Duodenal mucosa (tissue), 2 donors: ENCODE data around the gene PAEP.

ENCODE experiments used
- H3K27ac ChIP-seq: one replicate; pipeline ENCODE4 v1.7.0; 2013; ENCODE audit warnings: low read depth, low read length
- H3K27me3 ChIP-seq, 2 donors: one replicate each; pipeline ENCODE4 v1.7.0; 2013; ENCODE audit warnings: low read length in 2 of 2, control low read depth in 1 of 2; ENCODE audit not compliant: insufficient read depth in 2 of 2, control insufficient read depth in 1 of 2
- H3K36me3 ChIP-seq, 2 donors: one replicate each; pipeline ENCODE4 v1.7.0; 2013; ENCODE audit warnings: low read length in 2 of 2, control low read depth in 1 of 2; ENCODE audit not compliant: insufficient read depth in 2 of 2, control insufficient read depth in 1 of 2
- H3K4me1 ChIP-seq, 2 donors: one replicate each; pipeline ENCODE4 v1.7.0; 2013; ENCODE audit warnings: low read length in 2 of 2, control low read depth in 1 of 2; ENCODE audit not compliant: insufficient read depth in 2 of 2, control insufficient read depth in 1 of 2
- H3K4me3 ChIP-seq, 2 donors: one replicate each; pipeline ENCODE4 v1.7.0; 2013; ENCODE audit warnings: low read length in 2 of 2, low read depth in 1 of 2
- H3K9ac ChIP-seq, 2 donors: one replicate each; pipeline ENCODE4 v1.7.0; 2013; ENCODE audit warnings: low read length in 2 of 2, low read depth in 1 of 2
- H3K9me3 ChIP-seq, 2 donors: one replicate each; pipeline ENCODE4 v1.7.0; 2013; ENCODE audit warnings: low read length in 2 of 2, control low read depth in 1 of 2; ENCODE audit not compliant: control insufficient read depth in 1 of 2

The PAEP gene

DNA sequence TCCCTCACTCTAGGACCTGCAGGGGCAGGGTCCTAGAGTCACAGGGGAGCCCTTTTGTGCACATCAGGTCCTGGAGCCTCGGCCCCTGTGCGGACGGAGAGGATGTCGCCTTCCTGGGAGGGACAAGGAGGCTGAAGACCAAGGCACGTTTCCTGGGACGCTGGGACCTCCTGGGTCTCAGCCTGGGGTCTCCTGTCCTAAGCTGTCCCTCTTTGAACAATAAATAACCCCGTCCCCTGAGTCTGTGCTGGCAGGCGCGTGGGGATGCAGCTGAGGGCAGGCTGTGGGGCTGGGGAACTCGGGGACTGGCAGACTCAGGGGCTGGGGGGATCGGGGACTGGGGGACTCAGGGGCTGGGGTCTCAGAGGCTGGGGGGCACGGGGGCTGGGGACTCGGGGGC lies 31.1 kb downstream of the PAEP start:
- H3K4me3 ChIP-seq, result no peak overlapping the region
- no peaks in the 10 kb centered on the region for H3K9me3 ChIP-seq
- H3K36me3 ChIP-seq, result no peaks in the 10 kb centered on the region
- H3K27me3 ChIP-seq, result no peaks in the 10 kb centered on the region
- no peak overlapping the region for H3K27ac ChIP-seq
- H3K9ac ChIP-seq, result no peak overlapping the region
- no peaks in the 10 kb centered on the region for H3K4me1 ChIP-seq

DNA sequence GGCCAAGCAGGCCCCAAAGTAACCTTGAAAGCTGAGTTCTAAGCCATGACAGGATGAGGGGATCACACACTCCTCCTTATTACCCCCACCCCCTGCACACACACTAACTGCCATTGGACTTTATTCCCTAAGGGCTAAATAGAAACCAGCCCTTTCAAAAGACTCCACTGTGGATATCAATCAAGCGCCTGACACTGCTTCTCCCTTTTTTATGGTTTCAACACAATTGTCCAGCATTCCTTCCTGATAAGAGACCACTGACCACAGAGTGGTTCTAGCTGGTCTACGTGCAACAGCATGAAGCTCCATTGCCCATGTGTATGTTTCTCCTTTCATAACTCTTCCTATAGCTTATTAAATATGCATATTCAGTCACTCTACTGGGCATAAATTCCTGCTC lies 34.7 kb downstream of the PAEP start:
- no peak overlapping the region for H3K9ac ChIP-seq
- H3K4me3 ChIP-seq, result no peak overlapping the region
- no peaks in the 10 kb centered on the region for H3K27me3 ChIP-seq
- H3K9me3 ChIP-seq, result no peaks in the 10 kb centered on the region
- H3K4me1 ChIP-seq, result no peaks in the 10 kb centered on the region
- H3K27ac ChIP-seq, result no peak overlapping the region
- no peaks in the 10 kb centered on the region for H3K36me3 ChIP-seq

DNA sequence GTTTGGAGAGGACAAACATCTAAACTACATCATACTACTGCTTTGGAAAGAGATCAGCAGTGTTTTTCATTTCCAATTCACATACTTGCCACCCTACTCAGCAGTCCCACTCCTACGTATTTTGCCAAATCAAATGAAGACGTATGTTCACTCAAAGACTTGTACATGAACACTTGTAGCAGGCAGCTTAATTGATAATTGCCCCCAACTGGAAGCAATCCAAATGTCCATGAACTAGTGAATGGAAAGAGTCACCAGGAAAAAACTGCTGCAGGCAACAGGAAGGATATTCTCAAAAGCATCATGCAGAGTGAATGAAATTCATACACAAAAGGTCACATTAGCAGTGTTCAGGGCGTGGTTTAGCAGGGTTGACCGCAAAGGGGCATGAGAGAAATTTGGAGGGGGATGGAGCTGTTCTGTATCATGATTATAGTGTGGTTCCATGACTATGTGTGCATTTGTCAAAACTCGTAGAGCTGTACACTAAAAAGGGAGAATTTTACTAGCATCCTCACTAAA lies 38.8 kb downstream of the PAEP start:
- no peaks in the 10 kb centered on the region for H3K36me3 ChIP-seq
- no peaks in the 10 kb centered on the region for H3K9me3 ChIP-seq
- H3K27me3 ChIP-seq, result no peaks in the 10 kb centered on the region
- H3K9ac ChIP-seq, result no peak overlapping the region
- no peak overlapping the region for H3K4me3 ChIP-seq
- no peak overlapping the region for H3K27ac ChIP-seq
- no peaks in the 10 kb centered on the region for H3K4me1 ChIP-seq

DNA sequence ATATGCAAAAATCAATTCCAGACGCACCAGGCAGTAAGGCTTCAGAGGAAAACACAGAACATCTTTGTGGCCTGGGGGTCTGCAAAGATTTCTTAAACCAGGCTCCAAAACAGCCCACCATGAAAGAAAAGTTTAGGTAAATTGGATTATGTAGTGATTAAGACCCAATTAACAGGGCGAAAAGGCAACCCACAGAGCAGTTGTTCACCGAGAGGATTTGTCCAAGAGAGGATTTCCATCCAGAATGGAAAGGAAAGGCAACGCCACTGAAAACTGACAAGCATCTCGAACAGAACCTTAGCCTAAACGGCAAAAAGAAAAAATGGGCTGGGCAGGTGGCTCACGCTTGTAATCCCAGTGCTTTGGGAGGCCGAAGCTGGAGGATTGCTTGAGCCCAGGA lies 40.4 kb downstream of the PAEP start:
- Histone ChIP-seq H3K9me3 (no peaks in the 10 kb centered on the region), H3K4me3 (no peak overlapping the region), H3K9ac (no peak overlapping the region), H3K36me3 (no peaks in the 10 kb centered on the region), H3K27me3 (no peaks in the 10 kb centered on the region), H3K27ac (no peak overlapping the region), H3K4me1 (no peaks in the 10 kb centered on the region)

DNA sequence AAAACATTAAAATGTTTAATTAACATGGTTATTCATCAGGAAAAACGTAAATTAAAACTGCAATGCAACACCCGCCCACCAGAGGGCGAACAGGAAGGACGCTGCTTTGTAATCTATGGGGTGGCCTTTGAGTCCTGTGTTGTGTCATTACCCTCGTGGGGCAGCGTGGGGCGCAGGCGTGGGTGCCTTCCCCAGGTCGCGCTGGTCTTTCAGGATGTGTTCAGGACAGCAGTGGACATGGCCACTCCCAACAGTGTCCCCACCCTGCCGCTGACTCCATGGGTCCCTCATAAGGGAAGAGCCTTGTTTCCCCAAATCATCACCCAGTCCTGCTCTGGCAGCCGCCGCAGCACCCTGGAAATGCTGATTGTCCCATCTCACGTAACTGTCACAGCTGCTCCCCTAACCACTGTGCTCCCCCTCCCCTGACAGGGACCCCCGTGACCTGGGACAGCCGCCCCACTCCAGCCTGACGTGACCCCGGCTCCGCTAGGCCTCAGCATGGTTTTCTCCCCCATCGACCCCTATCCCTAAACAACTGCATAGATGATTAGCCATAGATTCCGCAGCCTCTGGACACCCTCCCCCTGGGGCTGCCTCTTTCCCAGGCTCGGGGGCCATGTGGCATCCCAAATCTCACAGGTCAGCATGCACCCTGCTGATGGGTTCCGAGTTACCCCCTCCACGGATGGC lies 41.4 kb downstream of the PAEP start:
- Histone ChIP-seq H3K9me3 (no peaks in the 10 kb centered on the region), H3K27ac (no peak overlapping the region), H3K9ac (no peak overlapping the region)

DNA sequence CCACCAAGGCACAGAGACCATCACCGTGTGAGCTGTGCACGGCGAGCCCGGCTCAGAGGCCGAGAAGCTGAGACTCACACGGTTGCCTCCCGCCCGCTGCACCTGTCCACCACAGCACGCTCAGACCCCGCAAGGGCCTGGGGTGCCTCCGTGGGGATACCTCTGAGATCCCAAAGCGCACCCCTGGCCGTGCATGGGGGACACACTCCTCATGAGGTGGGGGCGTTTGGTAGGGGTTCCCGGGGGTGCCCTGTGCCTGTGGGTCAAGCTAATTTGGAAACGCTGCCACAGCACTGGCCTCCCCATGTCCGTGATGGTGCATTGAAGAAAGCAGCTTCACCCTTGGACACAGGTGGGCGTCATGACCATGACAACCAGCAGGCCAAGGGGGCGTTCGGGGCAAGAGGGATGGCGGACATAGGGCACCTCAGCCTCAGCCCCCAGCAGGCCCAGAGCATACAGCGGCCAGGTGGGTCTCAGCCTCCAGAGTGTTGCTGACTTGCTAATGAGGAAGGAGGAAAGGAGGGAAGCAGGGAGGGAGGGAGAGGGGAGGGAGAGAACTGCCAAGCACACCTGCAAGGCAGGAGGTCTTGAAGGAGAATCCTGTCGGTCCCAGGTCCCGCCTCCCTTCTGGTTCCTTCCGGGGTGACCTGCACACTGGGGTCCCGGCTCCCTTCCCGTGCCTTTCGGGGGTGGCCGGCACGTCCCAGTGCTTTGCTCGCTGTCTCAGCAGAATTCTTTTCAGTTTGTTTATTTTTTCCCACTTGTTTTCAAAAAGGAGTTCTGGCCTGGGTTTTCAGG lies 43.1 kb downstream of the PAEP start:
- Histone ChIP-seq H3K9ac (no peak overlapping the region), H3K9me3 (no peaks in the 10 kb centered on the region), H3K4me1 (no peaks in the 10 kb centered on the region), H3K27me3 (no peaks in the 10 kb centered on the region), H3K36me3 (no peaks in the 10 kb centered on the region), H3K27ac (no peak overlapping the region), H3K4me3 (no peak overlapping the region)

More for the DNA sequence above, 41.4 kb downstream of the PAEP start:
- Histone ChIP-seq H3K36me3 (no peaks in the 10 kb centered on the region), H3K4me3 (no peak overlapping the region), H3K27me3 (no peaks in the 10 kb centered on the region), H3K4me1 (no peaks in the 10 kb centered on the region)

DNA sequence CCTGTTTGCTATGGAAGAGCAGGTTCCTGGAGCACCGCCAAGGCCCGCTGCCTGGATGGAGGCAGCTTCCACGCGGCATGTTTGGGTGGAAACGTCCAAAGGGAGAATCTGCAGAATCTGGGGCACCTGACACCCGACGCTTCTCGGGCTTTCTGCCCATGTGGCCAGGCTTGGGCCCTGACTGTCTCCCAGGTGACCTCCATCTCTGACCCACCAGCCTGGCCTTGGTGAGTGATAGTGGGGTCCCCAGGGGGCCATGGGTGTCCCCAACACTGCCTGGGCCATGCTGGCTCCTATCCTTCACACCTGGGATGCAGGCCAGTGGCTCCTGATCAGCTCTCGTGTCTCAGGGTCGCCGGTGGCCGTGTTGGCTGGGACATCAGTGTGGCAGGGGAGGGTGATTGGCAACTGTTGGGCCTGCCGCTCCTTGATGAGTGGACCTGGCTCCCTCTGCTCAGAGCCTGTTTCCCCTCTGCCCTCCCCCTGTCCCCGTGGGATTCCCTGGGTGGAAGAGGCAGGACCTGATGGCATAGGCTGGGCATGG lies 43.8 kb downstream of the PAEP start:
- no peak overlapping the region for H3K9ac ChIP-seq
- no peaks in the 10 kb centered on the region for H3K9me3 ChIP-seq
- no peak overlapping the region for H3K4me3 ChIP-seq
- H3K36me3 ChIP-seq, result no peaks in the 10 kb centered on the region
- H3K27me3 ChIP-seq, result no peaks in the 10 kb centered on the region
- no peaks in the 10 kb centered on the region for H3K4me1 ChIP-seq
- no peak overlapping the region for H3K27ac ChIP-seq

DNA sequence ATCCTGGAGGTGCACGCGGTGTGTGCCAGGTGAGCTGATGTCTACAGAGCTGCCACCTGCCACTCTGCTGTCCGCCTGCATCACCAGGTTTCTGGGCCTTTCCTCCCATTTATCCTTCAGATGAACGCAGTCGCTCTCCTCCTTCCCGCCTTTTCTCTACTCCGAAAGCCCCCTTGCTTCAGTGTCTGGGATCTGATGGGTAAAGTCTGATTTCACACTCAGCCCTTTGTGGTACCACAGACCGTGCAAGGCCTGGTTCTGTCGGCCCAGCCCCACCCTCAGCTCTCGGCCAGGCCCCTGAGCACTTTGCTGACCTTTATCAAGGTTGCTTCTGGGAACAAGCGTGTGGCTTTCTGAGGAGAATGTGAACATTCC lies 45.3 kb downstream of the PAEP start:
- Histone ChIP-seq H3K9me3 (no peaks in the 10 kb centered on the region), H3K4me3 (no peak overlapping the region), H3K36me3 (no peaks in the 10 kb centered on the region), H3K27ac (no peak overlapping the region), H3K27me3 (no peaks in the 10 kb centered on the region), H3K4me1 (no peaks in the 10 kb centered on the region), H3K9ac (no peak overlapping the region)

DNA sequence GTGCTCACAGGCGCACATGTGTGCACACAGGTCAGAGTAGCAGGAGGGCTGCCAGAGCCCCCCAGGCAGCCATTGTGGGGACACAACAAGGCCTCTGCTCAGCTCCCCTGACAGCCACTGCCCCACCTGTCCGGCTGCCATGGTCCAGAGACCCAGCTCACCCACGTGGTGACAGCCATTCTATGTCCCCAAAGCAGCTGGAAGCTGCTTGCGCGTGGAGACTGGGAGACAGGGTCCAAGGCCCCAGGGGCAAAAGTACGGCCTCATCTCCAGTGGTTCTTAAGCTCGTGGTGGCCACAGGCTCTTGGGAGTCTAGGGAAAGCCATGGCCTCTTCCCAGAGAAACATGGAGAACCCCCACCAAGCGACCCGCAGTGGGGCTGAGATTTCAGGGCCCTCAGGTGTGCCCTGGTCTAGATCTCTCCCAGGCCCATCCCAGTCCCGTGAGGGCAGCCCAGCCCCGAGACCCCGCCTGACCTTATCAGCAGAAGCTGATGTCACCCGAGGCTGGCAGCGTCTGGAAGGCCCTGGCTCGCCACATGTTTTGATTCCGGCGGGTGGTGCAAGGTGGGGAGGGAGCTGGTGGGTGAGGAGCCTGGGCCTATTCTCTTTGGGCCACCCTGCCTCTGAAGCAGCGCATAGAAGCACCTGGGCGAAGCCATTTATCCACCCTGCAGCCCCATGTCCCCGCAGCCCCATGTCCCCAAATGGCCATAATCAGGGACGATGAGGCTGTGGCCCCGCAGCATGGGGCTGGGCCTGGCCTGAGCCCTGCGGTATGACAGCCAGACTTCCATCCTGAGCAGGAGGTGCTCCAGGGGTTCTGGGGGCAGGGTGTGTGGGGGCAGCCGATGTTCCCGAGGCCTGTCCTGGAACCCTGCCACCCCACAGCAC lies 46.1 kb downstream of the PAEP start:
- Histone ChIP-seq H3K4me1 (no peaks in the 10 kb centered on the region), H3K9ac (no peak overlapping the region), H3K27ac (no peak overlapping the region), H3K4me3 (no peak overlapping the region), H3K36me3 (no peaks in the 10 kb centered on the region), H3K27me3 (no peaks in the 10 kb centered on the region), H3K9me3 (no peaks in the 10 kb centered on the region)
